ENCODE measurements around the gene RUSF1. TPM values are rescaled to one million over a fixed set of nuclear protein-coding genes. Genes with fewer than 3 reads are reported as not detected.

Gene RUSF1
- total and polyA plus RNA-seq, 10 of the 15 experiments (the other 5 are each of a cell fraction or from before 2014, with no cell fraction given) = 0.20 to 46.3 (median 29.7) TPM

GRCh38 chr16:31471875-31472708 is 36.1 kb downstream of the RUSF1 start, which contains the start of gene TGFB1I1:
TSS of gene TGFB1I1 (plus strand) at chr16:31472152. CDS start at chr16:31472189, 37 bp downstream.
- CTCF ChIA-PET = interaction anchor here (1.8 kb wide), 1 partner anchor 11 kb away, joined by 6 read pairs; no protein-coding TSS in a partner anchor
- no TSS peak for BruUV-seq (replicated peaks)
- Histone ChIP-seq H3K27ac (ENCODE audit: control insufficient read depth, insufficient read depth) (no peak within 1 kb of the TSS), H3K4me1 (ENCODE audit: control insufficient read depth, insufficient read depth, low read length) (peaks cover 7% of the 10 kb centered on the region; the same call in 1 of the 2 replicates), H2AFZ (ENCODE audit: control insufficient read depth, low read depth, low read length) (no peak within 1 kb of the TSS), H3K4me3 (no peak within 1 kb of the TSS), H3K9me3 (replicated peaks; ENCODE audit: control insufficient read depth, insufficient read depth, low read length) (no peaks in the 10 kb centered on the region), H3K4me2 (ENCODE audit: control insufficient read depth, insufficient read depth) (peak within 1 kb of the TSS; percentile 32; the same call in 1 of the 2 replicates), H3K79me2 (ENCODE audit: control insufficient read depth, insufficient read depth, low read length) (no peaks in the 10 kb centered on the region), H3K36me3 (ENCODE audit: control insufficient read depth in 2 of 2, insufficient read depth in 2 of 2, low read length in 1 of 2) (no peaks in the 10 kb centered on the region), H3K27me3 (replicated peaks in 1 of 2; ENCODE audit: control insufficient read depth in 2 of 2, insufficient read depth in 2 of 2, low read length in 1 of 2) (peaks cover 0 to 5% of the 10 kb centered on the region in 2 experiments; a peak in 3 of 4 replicates), H3K9ac (ENCODE audit: control insufficient read depth, insufficient read depth, low read length) (no peak within 1 kb of the TSS), H4K20me1 (ENCODE audit: control insufficient read depth, insufficient read depth) (no peaks in the 10 kb centered on the region)
- DNase-seq (ENCODE audit: low read depth, low spot score) (no peak), ATAC-seq (peak; percentile 45), FAIRE-seq (no peak)
- RAD21 ChIA-PET (ENCODE audit: unreplicated experiment) = no interaction called here
- TF ChIP-seq REST (IDR thresholded peaks at IDR 0.05; ENCODE audit: low read depth, low read length) (no peak), TCF7 (IDR thresholded peaks at IDR 0.05; ENCODE audit: borderline replicate concordance) (no peak), USF1 (IDR thresholded peaks at IDR 0.05; ENCODE audit: borderline replicate concordance, extremely low read length, insufficient read depth, low read depth, low read length) (no peak), RUNX3 (IDR thresholded peaks at IDR 0.05; ENCODE audit: low read length) (no peak), IKZF2 (IDR thresholded peaks at IDR 0.05) (peak in 1 of 2 experiments; percentile 12; a peak in 1 of 4 replicates), MEF2B (IDR thresholded peaks at IDR 0.05; ENCODE audit: partially characterized antibody, poor library complexity, severe bottlenecking) (peak; percentile 58), ZNF24 (IDR thresholded peaks at IDR 0.05) (no peak), IRF5 (IDR thresholded peaks at IDR 0.05; ENCODE audit: borderline replicate concordance) (no peak), SPI1 (IDR thresholded peaks at IDR 0.05; ENCODE audit: borderline replicate concordance, insufficient read depth, low read depth, low read length) (no peak), RAD51 (IDR thresholded peaks at IDR 0.05) (no peak), SUZ12 (IDR thresholded peaks at IDR 0.05; ENCODE audit: unreplicated experiment) (peak; percentile 40), ETV6 (conservative IDR thresholded peaks at IDR 0.05 in 1 of 2, IDR thresholded peaks at IDR 0.05 in 1 of 2; ENCODE audit: borderline replicate concordance in 1 of 2, low read depth in 1 of 2) (no peak)
- TF ChIP-seq, protein P1, sequence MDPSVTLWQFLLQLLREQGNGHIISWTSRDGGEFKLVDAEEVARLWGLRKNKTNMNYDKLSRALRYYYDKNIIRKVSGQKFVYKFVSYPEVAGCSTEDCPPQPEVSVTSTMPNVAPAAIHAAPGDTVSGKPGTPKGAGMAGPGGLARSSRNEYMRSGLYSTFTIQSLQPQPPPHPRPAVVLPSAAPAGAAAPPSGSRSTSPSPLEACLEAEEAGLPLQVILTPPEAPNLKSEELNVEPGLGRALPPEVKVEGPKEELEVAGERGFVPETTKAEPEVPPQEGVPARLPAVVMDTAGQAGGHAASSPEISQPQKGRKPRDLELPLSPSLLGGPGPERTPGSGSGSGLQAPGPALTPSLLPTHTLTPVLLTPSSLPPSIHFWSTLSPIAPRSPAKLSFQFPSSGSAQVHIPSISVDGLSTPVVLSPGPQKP (IDR thresholded peaks at IDR 0.05; ENCODE audit: low read depth, low read length) = no peak
- in situ Hi-C loops (cut with MboI) (no loop called here), intact Hi-C loops (cut with micrococcal nuclease; ENCODE audit: unreplicated experiment) (no loop called here)
- POLR2A ChIA-PET = no interaction called here
- 8% methylated on average over 36 of the region's 63 CpGs for WGBS (ENCODE audit: insufficient coverage, insufficient replicate concordance, low lambda C conversion rate, missing lambda C conversion rate)
- SMC1A ChIA-PET (ENCODE audit: uncharacterized antibody, unreplicated experiment) = no interaction called here

Measured in GM12878 (cell line).